ENCODE results near the gene SSNA1.
A peak's percentile ranks its signal among the peaks of the same experiment; 100 is the strongest.

Gene SSNA1

DNA sequence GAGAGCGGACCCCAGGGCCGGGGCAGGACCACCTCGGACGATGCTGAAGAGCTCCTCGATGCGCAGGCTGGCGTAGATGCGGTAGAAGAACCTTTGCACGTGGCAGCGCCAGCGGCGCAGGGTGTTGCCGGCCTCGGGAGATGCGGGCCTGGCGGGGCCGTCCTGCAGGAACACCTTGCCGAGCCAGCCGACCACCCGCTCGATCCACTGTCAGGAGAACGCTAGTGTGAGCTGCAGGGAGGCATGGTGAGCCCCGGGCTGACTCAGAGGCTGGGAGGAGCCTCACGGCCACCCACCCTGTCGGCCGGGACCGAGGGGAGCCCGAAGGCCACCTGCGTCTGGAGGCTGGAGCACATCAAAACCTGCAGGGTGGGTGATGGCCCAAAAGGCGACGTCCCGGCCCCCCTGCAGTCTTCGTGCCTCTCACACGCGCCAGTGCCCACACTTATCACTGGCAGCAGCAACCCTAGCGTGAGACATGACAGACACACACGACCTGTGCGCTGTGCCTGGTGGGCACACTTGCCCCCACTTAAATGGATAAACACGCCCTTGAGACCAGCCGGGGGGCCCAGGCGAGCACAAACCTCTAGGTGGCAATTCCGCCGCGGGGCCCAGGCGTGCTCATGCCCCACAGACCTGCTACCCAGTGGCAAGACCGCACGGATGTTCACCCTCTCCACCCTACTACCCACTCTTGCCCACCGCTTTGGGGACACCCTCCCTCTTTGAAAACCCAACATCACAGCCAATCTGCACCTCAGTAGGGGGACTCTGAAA, 3.4 kb upstream of the SSNA1 start:
- DNase-seq = no peak

DNA sequence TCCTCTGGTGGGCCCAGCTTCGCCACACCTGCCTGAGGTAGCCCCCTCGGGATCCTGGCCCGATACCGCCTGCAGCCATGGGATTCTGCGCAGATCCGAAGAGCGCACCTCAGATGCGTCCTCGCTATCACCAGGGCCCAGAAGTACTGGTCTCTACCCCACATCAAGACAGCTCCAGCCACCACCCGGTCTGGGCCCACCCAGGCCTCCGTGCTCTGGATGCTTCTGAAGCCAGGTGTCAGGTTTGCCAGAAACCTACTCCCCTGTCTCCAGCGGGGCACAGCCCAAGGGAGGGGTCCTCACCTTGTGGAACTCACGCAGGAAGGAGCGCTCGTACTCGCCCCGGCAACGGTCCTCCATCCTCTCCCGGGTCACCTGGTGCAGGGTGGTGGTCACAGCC, 2.6 kb upstream of the SSNA1 start:
- DNase-seq = no peak

- no peak for DNase-seq
These were observed 2.1 kb upstream of the SSNA1 start for GRCh38 chr9:137186385-137186784.

DNA sequence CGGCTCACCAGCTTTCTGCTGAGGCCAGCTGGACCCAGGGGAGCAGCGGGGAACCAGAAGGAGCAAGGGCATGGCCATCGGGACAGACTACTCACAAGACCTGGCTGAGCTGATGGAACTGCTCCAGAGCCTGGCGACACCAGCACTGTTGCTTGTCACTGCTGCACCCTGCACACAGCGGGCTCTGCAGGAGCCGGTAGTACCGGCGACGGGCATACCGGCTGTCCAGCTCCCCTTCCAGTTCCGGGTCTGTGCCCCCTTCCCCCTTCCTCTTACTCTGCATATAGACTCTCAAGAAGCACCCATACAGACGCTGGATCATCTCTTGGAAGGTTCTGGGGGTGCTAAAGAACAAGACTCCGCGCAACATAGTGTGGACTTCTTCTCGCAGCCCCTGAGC, 1.1 kb upstream of the SSNA1 start:
- DNase-seq = no peak

GRCh38 chr9:137188086-137188489, 388 bp upstream of the SSNA1 start:
- no peak for DNase-seq

GRCh38 chr9:137189297-137190295, 1.1 kb downstream of the SSNA1 start:
- no peak for DNase-seq

DNA sequence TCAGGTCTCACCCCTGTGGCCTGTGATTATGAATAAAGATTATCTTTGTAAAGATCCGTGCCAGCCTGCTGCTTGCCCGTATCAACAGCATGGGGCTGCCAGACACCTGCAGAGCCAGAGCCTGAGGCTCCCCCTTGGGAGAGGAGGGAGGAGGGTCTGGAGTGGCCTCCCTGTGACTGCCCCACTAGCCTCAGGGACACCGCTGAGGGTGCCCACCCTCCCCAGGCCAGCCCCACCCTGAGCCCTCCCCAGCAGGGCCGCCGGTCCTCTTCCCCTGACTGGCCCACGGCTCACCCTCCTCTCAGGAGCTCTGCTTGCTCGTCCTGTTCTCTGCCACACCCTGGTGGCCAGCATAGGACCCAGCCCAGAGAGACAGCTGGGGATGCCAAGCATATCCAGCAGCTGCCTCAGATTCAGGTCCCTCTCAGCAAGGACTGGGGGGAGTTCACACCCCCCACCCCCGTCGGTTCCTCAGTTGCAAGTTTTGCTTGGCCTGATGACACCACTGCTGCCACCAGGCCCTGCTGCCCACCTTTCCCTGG, 1.9 kb downstream of the SSNA1 start:
- no peak for DNase-seq

GRCh38 chr9:137191245-137191644, 2.8 kb downstream of the SSNA1 start:
- no peak for DNase-seq

DNA sequence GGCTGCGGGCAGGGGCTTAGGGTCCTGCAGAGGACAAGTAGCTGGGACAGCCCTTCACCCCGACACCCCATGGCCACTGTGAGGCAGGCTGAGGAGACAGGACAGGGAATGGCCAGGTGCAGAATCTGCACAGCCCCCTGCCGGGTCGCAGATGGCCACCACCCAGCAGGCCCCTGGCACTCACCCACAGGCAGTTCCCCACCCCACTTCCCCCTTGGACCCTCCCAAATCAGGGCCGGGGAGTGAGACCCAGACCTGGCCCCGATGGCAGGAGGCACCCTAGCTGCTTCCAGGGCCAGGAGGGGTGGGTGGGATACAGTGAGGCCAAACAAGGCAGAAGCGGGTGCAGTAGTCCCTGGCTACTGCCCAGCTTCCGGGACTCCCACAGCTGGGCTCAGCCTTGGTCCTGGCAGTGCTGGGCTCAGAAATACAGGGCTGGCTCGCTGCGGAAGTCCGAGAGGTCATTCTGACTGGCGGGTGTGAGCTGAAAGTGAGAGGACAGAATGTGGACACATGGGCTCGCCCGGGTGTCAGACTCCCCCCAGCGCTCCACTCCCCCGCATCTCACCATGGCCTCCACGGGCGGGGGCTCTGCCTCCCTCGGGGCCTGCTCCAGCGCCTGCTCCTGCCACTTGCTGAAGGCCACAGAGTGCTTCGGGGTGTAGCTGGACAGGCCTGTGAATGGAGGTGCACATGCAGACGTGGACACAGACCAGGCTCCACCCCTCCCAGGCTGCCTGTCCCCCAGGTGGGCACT, 3.4 kb downstream of the SSNA1 start:
- DNase-seq = no peak

DNA sequence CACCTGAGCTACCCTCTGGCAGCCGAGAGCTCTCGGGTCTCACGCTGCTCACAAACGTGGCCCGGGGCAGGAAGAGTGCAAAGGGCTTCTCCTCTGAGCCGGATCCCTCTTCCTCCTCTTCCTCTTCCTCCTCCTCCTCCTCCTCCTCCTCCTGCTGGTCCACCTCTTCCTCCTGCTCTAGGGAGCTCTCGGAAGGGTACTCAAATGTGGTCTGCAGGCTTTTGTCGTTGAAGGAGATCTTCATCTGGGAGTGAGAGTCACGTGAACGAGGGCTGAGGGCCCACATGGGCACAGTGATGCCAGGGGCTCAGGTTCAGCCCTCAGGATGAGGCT, 3.9 kb downstream of the SSNA1 start:
- no peak for DNase-seq

- DNase-seq = no peak
These were observed 4.4 kb downstream of the SSNA1 start for GRCh38 chr9:137192859-137193258.

DNA sequence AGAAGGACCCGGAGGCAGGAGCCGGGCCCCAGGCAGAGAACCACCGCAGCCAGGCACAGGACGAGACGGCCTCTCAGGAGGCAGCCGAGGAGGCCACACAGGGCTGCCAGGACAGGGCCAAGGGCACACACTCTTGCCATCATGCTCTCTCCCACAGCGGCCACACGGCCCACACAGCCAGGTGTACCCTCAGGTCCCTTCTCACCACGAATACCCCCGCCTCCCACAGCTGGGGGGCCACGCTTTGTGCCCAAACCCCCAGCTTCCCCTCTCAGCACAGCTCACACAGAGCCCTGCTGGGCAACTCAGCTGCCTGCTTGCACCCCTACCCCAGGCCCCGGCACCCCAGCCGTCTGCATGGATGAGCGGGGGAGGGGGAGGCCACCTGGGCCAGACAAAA, 5.3 kb downstream of the SSNA1 start:
- no peak for DNase-seq

- no peak for DNase-seq
These were observed 5.9 kb downstream of the SSNA1 start for GRCh38 chr9:137194388-137194787.

- DNase-seq = peak; percentile 27
These were observed 6.4 kb downstream of the SSNA1 start for GRCh38 chr9:137194909-137195308.

DNA sequence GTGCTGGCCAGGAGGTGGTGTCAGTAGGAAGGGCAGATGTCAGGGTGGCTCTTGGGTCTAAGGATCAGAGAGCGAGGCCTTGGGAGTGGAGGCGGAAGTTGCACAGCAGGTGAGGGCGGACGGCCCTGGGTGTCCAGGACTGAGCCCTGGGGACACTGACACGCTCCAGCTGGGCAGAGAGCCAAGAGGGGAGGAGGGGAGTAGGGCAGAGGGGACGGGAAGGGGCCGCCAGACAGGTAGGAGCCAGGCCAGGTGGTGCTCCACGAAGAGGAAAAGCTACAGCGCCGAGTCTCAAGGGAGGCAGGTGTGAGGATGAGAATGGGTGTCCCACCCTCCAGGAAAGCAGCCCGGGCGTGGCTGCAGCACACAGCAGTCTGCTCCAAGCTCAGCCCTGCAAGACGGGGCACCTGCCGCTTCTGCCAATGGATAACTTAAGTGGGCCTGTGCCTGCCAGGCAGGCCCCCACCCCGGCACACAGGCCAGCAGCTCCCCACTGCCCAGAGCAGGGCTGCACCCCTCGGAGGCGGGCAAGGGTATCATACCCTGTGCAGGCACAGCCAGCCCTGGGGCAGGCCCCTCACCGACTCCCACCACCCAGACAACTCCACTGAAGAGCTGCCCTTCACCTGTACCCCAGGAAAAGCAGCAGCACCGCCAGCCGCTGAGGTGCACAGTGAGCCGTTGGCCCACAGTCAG, 7.2 kb downstream of the SSNA1 start:
- peak; percentile 93 for DNase-seq

- no peak for DNase-seq
These were observed 9.8 kb downstream of the SSNA1 start for GRCh38 chr9:137198051-137198901.

DNA sequence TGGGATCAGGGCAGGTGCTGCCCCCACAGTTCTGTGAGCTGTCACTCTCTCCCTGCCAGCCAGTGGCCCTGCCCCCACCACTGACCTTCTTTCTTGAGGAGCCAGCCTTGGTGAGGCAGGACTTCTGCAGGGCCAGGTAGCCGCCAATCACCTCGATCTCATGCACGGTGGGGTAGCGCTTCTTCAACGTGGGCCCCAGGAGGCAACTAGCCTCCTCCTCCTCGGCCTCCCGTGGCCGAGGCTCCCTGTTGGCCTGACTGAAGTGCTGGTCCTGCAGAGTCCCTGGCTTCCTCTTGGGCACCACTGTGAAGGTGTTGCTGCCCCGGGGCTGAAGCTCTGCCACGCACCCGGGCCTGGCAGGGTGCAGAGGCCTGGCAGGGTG, 10.4 kb downstream of the SSNA1 start:
- DNase-seq = no peak

DNA sequence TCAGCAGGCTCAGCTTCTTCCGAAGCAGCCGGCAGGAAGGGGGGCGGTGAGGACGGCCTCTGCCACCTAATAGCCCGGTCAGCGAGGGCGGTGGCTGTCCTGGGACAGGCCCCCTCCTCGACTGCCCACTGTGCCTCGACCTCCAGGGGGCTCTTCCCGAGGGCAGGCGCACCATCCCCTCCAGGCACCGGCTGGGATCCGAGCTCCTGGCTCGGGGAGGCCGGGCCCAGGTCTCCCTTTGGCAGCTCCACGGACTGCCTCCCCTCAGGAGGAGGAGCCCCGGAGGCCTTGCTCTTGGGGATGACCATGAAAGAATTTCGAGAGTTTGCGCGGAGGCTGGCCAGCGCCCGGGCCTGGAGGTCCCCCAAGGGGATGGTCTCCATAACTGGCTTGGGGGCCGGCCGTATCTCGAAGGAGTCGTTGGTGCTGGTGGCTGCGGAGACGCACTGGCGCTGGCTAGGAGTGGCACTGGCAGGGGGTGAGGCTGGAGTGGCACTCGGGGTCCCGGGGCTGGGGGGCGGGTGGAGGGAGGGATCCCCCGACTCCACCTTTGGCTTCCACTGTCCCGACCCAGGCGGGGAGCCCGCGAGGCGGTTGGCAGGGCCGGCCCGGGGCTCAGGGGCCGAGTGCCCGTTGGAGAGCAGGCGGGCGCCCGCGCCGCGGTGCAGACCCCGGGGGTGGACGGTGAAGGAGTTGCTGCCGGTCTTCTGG, 11.1 kb downstream of the SSNA1 start:
- no peak for DNase-seq

GRCh38 chr9:137200311-137201204, 12.1 kb downstream of the SSNA1 start, which contains the start of gene TPRN:
Gene TPRN (minus strand): TSS chr9:137200741. CDS start chr9:137200711, 30 bp downstream.
- DNase-seq = peak; percentile 94
